ENCODE results near the gene PIGO. TPM values are rescaled to one million over a fixed set of nuclear protein-coding genes. Genes with fewer than 3 reads are reported as not detected.

The PIGO gene
- total RNA-seq, 4 donors from 2014 or later, result 14.9 to 30.5 (median 27.0) TPM

GRCh38 chr9:35073279-35073612 lies 23.1 kb downstream of the PIGO start:
- Histone ChIP-seq H3K36me3 (peaks cover 0 to 2% (median 0%) of the 10 kb centered on the region in 3 donors), H3K4me3 (peak overlapping the region in 1 of 4 donors; percentile 87), H3K4me1 (peaks cover 4 to 32% (median 14%) of the 10 kb centered on the region in 4 donors), H3K9me3 (no peaks in the 10 kb centered on the region), H3K27me3 (no peaks in the 10 kb centered on the region), H3K27ac (peak overlapping the region; percentile 97 to 100 (median 100))
- DNase-seq, result no peak
- TF ChIP-seq POLR2A (IDR thresholded peaks at IDR 0.05) (no peak), CTCF (IDR thresholded peaks at IDR 0.05) (no peak)

GRCh38 chr9:35072461-35073278 lies 23.7 kb downstream of the PIGO start, which contains the start of gene VCP:
Gene VCP, minus strand, starts transcription at chr9:35072625. Its CDS starts 272 bp downstream, at chr9:35072353.
- no peaks in the 10 kb centered on the region for H3K27me3 ChIP-seq
- H3K4me1 ChIP-seq, result peaks cover 4 to 32% (median 14%) of the 10 kb centered on the region in 4 donors
- DNase-seq, result peak; percentile 96 to 99 (median 98)
- H3K9me3 ChIP-seq, result no peaks in the 10 kb centered on the region
- peak within 1 kb of the TSS; percentile 72 to 100 (median 84) for H3K4me3 ChIP-seq
- peaks cover 0 to 8% (median 0%) of the 10 kb centered on the region in 3 donors for H3K36me3 ChIP-seq
- H3K27ac ChIP-seq, result peak within 1 kb of the TSS; percentile 97 to 100 (median 100)
- TF ChIP-seq CTCF (IDR thresholded peaks at IDR 0.05) (no peak), POLR2A (IDR thresholded peaks at IDR 0.05) (peak; percentile 92)

GRCh38 chr9:35071814-35072460 lies 24.5 kb downstream of the PIGO start:
- Histone ChIP-seq H3K9me3 (no peaks in the 10 kb centered on the region), H3K4me3 (peak overlapping the region; percentile 72 to 100 (median 84)), H3K36me3 (peaks cover 0 to 15% (median 0%) of the 10 kb centered on the region in 3 donors), H3K27me3 (no peaks in the 10 kb centered on the region), H3K4me1 (peaks cover 4 to 32% (median 14%) of the 10 kb centered on the region in 4 donors), H3K27ac (peak overlapping the region; percentile 97 to 100 (median 100))
- peak; percentile 90 to 94 (median 91) for DNase-seq
- TF ChIP-seq CTCF (IDR thresholded peaks at IDR 0.05), result peak in 5 of 6 experiments; percentile 20 to 43 (median 38)
- TF ChIP-seq POLR2A (IDR thresholded peaks at IDR 0.05), result peak in 1 of 2 donors; percentile 7

GRCh38 chr9:35070823-35071813 lies 25.3 kb downstream of the PIGO start:
- TF ChIP-seq CTCF (IDR thresholded peaks at IDR 0.05) (no peak), POLR2A (IDR thresholded peaks at IDR 0.05) (no peak)
- Histone ChIP-seq H3K4me3 (peak overlapping the region; percentile 72 to 100 (median 84)), H3K27me3 (no peaks in the 10 kb centered on the region), H3K27ac (peak overlapping the region; percentile 97 to 100 (median 100)), H3K4me1 (peaks cover 4 to 32% (median 14%) of the 10 kb centered on the region in 4 donors), H3K36me3 (peaks cover 0 to 24% (median 3%) of the 10 kb centered on the region in 3 donors), H3K9me3 (no peaks in the 10 kb centered on the region)
- DNase-seq, result no peak

- H3K4me1 ChIP-seq, result peaks cover 4 to 32% (median 14%) of the 10 kb centered on the region in 4 donors
- no peak for TF ChIP-seq CTCF (IDR thresholded peaks at IDR 0.05)
- no peak for TF ChIP-seq POLR2A (IDR thresholded peaks at IDR 0.05)
- no peak overlapping the region for H3K4me3 ChIP-seq
Observed at GRCh38 chr9:35069020-35069419, 27.4 kb downstream of the PIGO start.

More at GRCh38 chr9:35069020-35069419, 27.4 kb downstream of the PIGO start:
- DNase-seq, result no peak
- Histone ChIP-seq H3K27ac (no peak overlapping the region), H3K9me3 (no peaks in the 10 kb centered on the region), H3K36me3 (peaks cover 0 to 45% (median 3%) of the 10 kb centered on the region in 3 donors), H3K27me3 (no peaks in the 10 kb centered on the region)
